Central memory CD4-positive, alpha-beta T cell (primary cell): Measurements from ENCODE around the gene MIA2.
"Not testable (repeated sequence)": the region's sequence is repeated elsewhere in the genome, so short reads cannot be mapped to it uniquely, and the experiment has no call there.

Source experiments
- DNase-seq: peaks from one replicate; pipeline ENCODE4 v3.0.0; 2022

The MIA2 gene

DNA sequence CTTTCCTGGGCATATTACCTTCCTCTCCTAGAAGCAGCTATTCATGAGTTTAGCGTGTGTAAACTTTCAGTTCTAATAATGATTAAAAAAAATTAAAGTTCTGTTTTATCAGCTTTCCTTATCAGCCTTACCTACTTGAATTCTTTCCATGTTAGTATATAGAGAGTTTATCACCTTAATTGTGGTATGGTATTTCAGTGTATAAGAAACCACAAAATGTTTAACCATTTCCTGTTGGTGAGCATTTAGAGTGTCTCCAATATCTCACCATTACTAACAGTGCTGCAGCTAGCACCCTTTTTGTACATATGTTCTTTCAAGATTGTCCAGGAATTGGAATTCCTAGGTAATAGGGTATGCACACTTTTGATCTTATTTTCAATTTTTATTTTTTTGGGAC lies 109.1 kb downstream of the MIA2 start:
- no peak for DNase-seq

DNA sequence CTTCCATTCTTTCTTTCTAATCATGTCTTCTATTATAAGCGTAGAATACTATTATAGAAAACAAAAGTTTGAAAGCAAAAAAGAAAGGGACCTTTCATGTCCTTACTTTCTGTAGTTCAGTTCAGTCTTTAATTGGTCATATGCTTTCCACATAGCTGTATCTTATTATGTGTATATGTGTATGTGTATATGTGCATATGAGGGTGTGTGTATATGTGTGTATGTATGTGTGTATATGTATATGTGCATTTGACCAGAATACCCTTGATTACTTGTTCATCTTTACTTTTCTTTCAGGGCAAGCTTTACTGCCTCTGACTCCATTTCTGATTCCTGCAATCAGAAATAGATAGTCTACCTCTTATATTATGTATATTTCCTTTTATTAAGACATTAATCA lies 109.9 kb downstream of the MIA2 start:
- no peak for DNase-seq

DNA sequence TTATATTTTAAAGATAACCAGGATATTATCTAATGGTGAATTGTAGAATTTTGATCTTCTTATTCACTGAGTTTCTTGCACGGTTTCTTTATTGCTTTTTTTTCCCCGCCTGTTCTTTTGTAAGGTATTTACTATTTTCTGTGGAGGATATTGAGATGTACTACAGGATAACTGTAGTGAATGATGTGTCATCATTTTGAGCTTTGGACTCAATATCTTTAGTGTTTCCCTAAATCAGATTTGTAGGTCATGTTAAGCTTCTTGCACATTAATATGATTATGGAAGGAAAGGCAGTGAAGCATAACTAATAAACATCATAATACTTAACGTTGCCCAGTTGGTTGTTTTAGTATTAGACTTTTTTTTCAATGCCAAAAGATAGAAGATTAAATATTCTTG lies 117.2 kb downstream of the MIA2 start:
- DNase-seq, result no peak

DNA sequence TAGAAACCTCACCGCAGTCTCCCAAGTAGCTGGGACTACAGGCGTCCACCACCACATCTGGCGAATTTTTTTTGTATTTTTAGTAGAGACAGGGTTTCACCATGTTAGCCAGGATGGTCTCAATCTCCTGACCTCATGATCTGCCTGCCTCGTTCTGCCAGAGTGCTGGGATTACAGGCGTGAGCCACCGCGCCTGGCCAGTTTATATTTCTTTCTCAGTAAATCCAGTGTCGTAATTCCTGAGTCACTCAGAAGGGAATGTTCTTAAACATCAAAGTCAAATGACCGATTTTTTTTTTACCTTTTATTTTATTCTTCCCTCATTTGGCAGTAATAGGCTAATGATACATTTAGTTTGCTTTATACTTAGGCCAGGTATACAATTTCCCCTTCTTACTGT lies 118.0 kb downstream of the MIA2 start:
- DNase-seq, result no peak

DNA sequence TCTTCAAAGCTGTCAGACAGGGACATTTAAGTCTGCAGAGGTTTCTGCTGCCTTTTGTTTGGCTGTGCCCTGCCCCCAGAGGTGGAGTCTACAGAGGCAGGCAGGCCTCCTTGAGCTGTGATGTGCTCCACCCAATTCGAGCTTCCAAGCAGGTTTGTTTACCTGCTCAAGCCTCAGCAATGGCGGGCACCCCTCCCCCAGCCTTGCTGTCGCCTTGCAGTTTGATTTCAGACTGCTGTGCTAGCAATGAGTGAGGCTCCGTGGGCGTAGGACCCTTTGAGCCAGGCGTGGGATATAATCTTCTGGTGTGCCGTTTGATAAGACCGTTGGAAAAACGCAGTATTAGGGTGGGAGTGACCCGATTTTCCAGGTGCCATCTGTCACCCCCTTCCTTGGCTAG lies 125.4 kb downstream of the MIA2 start:
- DNase-seq, result not testable (repeated sequence)

DNA sequence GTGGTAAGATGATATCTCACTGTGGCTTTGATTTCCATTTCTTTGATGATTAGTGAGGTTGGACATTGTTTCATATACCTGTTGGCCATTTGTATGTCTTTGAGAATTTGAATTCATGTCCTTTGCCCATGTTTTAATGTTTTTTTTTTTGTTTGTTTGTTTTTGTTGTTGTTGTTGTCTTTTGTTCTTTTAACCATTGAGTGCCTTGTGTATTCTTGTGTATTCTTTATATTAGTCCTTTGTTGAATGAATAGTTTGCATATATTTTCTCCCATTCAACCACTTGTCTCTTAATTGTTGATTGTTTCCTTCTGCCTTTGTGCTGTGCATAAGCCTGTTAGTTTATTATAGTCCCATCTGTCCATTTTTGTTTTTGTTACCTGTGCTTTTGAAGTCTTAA lies 126.6 kb downstream of the MIA2 start:
- DNase-seq, result no peak

DNA sequence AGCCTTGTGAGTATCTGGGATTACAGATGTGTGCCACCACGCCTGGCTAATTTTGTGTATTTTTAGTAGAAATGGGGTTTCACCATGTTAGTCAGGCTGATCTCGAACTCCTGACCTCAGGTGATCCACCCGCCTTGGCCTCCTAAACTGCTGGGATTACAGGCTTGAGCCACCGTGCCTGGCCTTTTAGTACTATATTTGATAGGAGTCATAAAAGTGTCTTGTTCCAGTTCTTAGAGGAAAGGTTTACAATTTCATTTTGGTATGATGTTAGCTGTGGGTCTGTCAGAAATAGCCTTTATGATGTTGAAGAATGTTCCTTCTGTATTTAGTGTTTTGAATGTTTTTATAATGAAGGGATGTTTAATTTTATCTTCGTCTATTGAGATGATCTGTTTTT lies 127.8 kb downstream of the MIA2 start:
- DNase-seq, result not testable (repeated sequence)

DNA sequence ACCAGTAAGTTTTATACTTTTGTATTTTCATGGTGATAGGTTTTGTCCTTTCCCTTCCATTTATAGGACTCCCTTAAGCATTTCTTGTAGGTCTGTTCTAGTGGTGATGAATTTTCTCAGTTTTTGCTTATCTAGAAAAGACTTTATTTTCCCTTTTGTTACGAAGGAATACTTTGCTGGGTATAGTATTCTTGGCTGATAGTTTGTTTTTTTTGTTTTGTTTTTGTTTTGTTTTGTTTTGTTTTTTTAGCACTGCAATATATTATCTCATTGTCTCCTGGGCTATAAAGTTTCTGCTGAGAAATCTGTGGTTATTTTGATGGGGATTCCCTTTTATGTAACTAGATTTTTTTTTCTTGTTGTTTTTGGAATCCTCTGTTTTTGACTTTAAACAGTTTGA lies 130.8 kb downstream of the MIA2 start:
- DNase-seq, result no peak

DNA sequence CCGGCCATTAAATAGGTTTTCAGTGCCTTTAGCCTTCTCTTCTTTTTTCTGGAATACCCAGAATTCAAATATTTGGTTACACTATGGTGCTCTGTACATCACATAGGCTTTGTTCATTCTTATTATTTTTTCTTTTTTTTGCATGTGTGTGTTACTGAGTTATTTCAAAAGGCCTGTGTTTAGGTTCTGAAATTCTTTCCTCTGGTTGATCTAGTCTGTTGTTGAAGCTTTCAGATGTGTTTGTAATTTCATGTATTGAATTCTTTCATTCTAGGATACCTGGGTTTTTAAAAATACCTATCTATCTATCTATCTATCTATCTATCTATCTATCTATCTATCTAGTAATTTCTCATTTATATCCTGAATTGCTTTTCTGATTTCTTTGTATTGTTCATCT lies 131.6 kb downstream of the MIA2 start:
- no peak for DNase-seq

DNA sequence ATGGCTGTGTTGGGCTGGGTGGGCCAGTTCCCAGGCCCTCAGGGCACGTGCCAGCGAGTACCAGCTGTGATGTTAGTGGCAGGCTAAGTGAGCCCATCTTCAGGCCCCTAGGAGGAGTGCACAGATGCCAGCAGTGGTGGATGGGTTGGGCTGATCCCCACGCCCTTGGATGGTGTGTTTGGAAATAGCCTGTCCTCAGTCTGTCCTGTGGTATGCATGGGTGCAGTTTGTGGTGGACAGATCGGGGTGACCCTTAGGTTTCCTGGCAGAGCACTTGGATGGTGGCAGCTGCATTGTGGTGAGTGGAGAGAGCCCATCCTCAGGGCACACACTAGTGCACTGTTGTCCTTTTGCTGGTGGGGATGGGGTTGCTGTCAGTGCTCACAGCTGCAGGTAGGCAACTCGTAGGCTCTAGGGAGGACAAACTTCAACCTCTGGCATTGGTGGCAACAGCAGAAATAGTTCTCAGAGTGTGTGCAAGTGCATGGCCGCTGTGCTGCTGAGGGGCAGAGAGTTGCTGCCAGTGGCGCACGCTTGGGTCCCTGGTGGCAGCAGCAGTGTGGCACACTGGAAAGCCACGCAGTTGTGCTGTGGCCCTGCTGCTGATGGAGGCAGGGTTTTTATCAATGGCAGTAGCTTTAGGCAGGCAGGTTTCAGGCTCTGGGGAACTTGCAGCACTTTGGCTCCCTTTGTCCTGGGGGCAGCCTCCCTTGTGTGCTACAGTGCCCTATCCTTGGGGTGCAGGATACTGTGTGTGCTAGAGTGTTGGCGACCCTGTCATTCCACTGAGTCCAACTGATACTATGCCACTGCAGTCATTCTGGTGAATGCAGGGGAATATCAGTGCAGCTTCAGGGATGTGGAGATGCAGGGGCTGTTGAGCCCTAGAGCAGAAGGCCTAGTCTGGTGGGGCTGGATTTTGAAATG lies 133.0 kb downstream of the MIA2 start:
- DNase-seq, result no peak

DNA sequence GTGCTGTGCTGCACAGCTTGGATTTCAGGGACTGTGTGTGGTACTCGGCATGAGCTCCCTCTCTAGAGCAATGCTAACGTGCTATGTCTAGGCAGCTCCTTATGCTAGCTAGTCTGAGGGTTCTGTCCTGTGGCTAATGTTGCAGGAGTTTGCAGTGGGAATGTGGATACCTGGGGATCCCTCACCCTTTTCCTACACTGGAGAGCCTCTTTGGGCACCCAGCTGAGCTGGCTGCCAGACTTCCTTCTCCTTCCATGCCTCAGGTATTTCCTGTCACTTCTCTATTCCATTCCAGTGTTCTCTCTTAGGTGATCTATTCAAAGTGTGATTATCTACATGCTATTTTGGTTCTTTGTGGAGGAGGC lies 133.7 kb downstream of the MIA2 start:
- no peak for DNase-seq

DNA sequence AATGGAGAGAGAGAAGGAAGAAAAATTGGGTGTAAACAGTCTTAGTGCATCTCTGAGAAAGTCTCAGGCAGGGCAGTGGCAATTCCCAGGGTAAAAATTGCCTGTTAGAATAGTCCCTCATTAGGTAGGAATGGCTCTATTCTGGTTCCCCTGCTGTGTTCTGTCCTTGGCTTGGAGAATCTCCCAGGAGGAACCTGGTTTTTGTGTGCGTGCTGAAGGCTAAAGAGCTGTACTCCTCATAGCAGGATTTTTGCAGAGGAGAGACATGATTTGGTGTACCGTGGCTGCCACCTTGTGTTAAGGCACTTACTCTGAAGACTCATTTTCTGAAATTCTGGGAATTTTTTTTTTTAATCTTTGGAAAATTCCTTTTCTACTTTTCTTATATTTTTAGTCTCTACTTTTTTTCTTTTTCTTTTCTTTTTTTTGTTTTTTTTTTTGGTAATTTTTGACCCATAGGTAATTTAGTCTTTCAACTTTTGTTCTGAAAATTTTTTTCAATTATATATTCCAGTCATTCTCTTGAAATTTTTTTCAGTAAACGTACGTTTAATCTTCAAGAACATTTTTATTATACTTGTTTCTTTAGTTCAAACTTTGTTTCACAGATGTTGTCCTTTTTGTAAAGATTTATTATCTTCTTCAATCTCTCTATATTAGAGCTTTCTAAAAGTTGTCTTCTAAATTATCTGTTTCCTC lies 134.7 kb downstream of the MIA2 start:
- DNase-seq, result no peak

DNA sequence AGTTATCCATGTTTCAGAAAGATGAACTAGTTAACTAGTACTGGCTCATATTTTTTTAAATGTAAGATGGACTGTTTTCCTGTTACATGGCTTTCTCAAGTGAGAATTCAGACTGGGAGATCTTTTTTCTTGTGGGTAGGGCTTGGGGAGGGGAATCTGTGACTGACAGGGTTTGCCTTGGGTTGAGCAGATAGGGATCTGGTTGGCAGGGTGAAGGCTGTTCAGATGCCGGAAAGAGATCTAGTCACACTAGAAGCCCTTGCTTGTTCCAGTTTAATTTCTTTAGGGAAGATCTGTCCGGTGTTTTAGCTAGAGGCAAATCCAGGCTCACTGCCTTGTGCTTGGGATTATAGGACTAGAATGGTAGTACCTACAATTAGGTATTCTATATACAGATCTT lies 135.3 kb downstream of the MIA2 start:
- no peak for DNase-seq

DNA sequence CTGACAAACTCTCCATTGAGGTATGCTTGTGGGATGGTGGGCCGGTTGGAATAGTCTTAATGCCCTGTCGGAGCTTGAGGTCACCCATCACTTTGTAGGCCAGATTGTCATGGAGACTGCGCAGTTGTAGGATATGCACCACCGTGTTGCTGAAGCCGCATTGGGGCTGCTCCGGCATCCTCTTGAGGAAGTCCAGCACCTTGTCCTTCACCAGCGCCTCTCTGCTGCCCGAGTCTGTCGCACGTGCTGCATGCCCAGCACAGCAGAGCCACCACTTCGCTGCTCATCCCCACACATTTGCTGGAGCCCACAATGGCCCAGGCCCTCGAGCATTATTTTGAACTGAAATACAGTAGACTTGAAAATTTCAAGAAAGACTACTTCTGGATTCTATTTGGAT lies 136.7 kb downstream of the MIA2 start:
- DNase-seq, result no peak

DNA sequence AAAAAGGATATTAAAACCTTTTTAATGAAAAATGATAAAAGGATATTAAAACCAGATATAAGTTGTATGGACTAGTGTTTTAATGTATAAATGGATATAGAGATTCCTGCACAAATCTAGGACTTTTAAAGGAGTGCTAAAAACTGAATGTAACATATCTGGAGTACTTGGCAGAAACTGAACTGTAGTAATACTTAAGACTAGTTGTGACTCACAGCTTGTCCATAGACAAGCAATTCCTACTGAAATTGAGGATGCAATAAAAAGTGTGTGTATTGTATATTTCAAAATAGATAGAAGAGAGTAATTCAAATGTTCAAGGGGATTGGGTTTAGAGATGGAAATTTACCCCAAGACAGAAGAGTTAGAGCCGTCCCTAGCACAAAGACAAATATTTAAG lies 138.9 kb downstream of the MIA2 start:
- DNase-seq, result no peak

DNA sequence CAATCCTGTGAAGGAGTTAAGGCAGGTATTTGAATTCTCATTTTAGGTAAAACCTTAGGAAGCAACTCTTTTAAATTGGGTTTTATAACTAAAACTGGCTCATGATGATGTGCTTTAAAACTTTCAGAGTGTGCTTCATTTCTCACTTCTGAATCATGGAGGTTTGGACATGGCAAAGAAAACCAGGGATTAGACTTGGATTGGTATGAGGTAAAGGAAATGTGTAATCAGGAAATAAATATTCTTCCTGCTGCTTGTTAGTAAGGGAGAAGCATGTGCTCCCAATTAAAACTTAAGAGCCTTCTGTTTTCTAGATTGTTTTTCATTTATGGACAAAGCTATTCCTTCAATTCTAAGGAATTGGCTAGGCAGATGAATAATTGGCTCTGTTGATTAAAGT lies 141.1 kb downstream of the MIA2 start:
- no peak for DNase-seq

DNA sequence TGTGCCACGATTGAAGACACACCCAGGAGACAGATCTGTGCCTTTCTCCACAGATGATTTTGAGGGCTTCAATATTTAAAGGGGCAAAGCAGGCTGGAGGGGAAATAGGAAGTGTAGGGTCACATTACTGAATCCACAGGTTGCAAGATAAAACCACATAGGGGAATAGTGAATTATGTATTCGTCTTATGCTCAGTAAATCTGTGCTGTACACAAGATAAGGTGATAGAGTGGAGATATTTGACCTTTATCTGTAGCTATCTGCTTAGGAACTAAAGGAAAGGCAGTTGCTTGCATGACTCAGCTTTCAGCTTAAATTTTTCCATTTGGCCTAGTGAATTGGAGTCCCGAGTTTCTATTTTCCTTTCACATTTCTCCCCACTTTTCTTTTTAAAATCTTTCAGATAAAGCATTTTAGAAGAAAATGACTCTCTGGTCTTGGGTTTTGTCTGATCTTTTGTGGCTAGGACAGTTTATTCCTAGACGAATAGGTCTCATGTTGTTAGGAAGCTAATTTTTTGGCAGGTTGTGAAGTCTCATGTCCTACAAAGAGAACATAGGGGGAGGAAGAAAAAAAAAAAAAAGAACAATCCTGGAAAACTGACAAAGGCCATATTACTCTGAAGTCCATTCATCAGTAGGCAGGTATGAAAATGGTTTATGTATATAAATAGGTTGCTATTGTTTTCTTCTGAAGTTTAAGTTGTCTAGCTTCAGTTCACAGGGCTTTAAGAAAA lies 143.1 kb downstream of the MIA2 start:
- DNase-seq, result no peak

DNA sequence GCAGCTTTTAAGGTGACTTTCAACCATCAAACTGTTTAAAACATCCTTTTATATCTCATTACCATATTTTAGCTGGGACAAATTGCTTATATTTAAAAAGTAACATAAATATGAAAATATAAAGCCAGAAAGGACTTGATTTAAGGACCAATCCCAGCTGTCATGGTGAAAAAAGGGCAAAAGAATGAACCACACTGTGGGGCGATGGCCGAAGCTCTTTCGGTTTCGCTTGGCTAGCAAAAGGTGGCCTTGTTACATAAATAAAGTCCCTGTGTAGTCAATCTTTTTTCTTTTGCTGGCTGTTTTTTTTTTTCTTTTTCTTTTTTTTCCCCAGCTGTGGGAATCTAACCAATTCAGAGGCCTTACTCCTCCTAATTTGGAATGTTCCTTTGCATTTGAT lies 147.7 kb downstream of the MIA2 start:
- no peak for DNase-seq

DNA sequence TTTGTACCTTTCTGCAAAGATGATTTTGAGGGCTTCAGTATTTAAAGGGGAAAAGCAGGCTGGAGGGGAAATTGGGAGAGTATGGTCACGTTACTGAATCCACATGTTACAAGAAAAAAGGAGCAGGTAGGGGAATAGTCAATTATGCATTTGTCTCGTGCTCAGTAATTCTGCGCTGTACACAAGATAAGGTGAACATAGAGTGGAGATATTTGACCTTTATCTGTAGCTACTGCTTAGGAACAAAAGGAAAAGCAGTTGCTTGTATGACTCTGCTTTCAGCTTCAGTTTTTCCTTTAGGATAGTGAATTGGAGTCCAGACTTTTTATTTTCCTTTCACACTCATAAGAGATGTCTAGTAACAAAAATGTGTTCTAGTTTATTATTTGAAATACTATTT lies 148.7 kb downstream of the MIA2 start:
- DNase-seq, result no peak

DNA sequence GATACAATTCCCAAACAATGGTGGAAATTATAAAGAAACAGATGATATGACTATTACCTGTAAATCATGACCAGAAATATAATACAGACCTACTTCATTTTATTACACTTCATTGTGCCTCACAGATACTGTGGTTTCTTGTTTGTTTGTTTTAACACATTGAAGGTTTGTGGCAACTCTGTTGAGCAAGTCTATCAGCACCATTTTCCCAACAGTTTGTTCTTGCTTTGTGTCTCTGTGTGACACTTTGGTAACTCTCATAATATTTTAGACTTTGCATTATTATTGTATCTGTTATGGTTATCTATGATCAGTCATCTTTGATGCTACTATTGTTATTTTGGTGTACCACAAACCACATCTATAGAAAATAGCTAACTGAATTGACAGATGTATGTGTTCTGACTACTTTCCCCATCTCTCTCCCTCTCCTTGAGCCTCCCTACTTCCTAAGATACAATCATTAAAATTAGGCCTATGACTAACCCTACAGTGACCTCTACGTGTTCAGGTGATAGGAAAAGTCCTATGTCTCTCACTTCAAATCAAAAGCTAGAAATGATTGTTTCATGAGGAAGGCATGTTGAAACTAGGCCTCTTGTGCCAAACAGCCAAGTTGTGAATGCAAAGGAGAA lies 149.4 kb downstream of the MIA2 start:
- DNase-seq, result peak; percentile 40

DNA sequence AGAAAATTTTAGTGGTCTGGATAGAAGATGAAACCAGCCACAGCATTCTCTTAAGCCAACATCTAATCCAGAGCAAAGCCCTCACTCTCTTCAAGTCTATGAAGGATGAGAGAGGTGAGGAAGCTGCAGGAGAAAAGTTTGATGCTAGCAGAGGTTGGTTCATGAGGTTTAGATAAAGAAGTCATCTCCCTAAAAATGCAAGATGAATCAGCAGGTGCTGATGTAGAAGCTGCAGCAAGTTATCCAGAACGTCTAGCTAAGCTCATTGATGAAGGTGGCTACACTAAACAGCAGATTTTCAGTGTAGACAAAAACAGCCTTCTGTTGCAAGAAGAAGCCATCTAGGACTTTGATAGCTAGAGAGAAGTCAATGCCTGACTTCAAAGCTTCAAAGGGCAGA lies 150.0 kb downstream of the MIA2 start:
- DNase-seq, result no peak

DNA sequence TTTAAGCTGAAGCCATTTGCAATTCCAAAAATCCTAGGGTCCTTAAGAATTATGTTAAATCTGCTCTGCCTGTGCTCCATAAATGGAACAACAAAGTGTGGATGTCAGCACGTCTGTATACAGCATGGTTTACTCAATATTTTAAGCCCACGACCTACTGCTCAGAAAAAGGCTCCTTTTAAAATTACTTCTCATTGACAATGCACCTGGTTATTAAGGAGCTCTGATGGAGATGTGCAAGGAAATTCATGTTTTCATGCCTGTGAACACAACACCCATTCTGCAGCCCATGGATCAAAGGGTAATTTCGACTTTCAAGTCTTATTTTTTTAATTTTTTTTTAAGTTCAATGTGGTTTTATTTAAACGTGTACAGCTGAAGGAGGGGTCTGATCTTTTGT lies 150.5 kb downstream of the MIA2 start:
- no peak for DNase-seq

DNA sequence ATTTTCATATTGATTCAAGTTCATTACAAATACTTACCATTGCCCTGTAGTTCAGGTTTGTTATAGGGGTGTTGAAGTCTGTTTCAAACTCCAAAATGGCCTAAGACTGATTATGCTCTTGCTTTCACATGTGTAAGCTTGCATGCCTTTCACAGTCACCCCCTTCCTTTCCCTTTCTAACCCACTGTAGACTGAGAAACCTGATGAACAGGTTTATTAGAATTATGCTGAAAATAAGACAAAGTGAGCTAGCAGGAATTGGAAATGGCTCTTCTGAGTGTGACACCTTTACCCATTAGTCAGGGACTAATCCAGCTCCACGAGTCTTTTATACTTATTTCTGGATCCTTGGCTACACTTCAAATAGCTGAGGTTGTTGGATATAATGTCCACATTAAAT lies 159.6 kb downstream of the MIA2 start:
- DNase-seq, result no peak
